ENCODE data around the gene AKR1E2.
"Not testable (repeated sequence)": the region's sequence is repeated elsewhere in the genome, so short reads cannot be mapped to it uniquely, and the experiment has no call there.

The AKR1E2 gene

DNA sequence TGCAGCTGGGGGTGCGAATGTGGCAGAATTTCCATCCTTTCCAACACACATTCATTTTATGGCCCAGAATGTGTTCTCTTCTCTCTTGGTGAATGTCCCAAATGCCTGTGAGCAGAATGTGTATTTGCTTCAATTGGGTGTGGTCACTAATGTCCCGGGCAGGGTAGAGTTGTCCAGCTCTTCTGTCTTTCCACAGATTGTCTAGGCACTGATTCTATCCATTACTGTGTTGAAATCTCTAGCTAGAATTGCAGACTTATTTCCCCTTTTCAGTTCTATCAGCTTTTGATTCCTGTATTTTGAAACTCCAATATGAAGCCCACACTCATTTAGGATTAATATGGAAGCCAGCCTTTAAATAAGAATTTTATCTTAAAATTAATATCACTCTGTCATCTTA lies 14.0 kb upstream of the AKR1E2 start:
- no peaks in the 10 kb centered on the region for H3K27me3 ChIP-seq (replicated peaks; ENCODE audit: control insufficient read depth, insufficient read depth, low read length, poor library complexity, severe bottlenecking)
- no peak overlapping the region for H3K4me3 ChIP-seq (ENCODE audit: insufficient read depth, low read depth, low read length, poor library complexity, severe bottlenecking)
- H3K4me1 ChIP-seq (ENCODE audit: control insufficient read depth, insufficient read depth, low read length, poor library complexity, severe bottlenecking), result peaks cover 4% of the 10 kb centered on the region
- no peak for DNase-seq
- H3K27ac ChIP-seq (ENCODE audit: insufficient read depth, low read length, poor library complexity, severe bottlenecking), result no peak overlapping the region
- no peaks in the 10 kb centered on the region for H3K36me3 ChIP-seq (ENCODE audit: control insufficient read depth, insufficient read depth, low read length)
- H3K9me3 ChIP-seq (ENCODE audit: control insufficient read depth, low read length), result no peaks in the 10 kb centered on the region

DNA sequence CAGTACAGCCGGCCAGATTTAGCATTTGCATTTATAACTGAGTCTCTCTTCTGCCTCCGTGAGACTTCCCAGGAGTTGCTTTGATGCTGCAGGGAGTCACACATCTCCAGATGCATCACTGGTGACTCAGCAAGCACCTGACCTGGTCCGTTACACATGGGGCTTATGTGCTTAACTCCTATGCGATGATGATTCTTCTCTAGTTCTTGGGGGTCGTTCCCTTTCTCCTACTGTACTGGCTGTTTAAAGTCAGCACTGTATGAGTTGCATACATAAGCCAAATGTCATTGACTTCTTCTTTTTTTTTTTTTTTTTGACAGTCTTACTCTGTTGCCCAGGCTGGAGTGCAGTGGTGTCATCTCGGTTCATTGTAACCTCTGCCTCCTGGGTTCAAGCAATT lies 13.0 kb upstream of the AKR1E2 start:
- H3K27ac ChIP-seq (ENCODE audit: insufficient read depth, low read length, poor library complexity, severe bottlenecking), result no peak overlapping the region
- DNase-seq, result no peak

DNA sequence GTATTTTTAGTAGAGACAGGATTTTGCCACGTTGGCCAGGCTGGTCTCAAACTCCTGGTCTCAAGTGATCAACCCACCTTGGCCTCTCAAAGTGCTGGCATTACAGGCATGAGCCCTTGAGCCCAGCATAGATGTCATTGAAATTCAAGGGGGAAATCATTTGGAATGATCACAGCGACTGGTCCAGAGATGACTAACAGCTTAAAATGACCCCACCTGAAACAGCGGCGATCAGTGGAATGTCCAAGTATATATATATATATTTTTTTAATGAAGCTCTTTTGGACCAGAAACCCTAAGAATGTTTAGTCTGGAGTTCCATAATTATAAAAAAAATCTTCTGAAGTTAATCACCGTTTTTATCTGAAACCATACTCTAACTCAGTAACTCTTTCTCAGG lies 12.5 kb upstream of the AKR1E2 start:
- no peak for DNase-seq
- Histone ChIP-seq H3K27ac (ENCODE audit: insufficient read depth, low read length, poor library complexity, severe bottlenecking) (no peak overlapping the region), H3K27me3 (replicated peaks; ENCODE audit: control insufficient read depth, insufficient read depth, low read length, poor library complexity, severe bottlenecking) (no peaks in the 10 kb centered on the region), H3K36me3 (ENCODE audit: control insufficient read depth, insufficient read depth, low read length) (no peaks in the 10 kb centered on the region), H3K4me1 (ENCODE audit: control insufficient read depth, insufficient read depth, low read length, poor library complexity, severe bottlenecking) (peaks cover 4% of the 10 kb centered on the region), H3K4me3 (ENCODE audit: insufficient read depth, low read depth, low read length, poor library complexity, severe bottlenecking) (no peak overlapping the region), H3K9me3 (ENCODE audit: control insufficient read depth, low read length) (no peaks in the 10 kb centered on the region)

More for the DNA sequence above, 13.0 kb upstream of the AKR1E2 start:
- Histone ChIP-seq H3K36me3 (ENCODE audit: control insufficient read depth, insufficient read depth, low read length) (no peaks in the 10 kb centered on the region), H3K9me3 (ENCODE audit: control insufficient read depth, low read length) (no peaks in the 10 kb centered on the region), H3K4me1 (ENCODE audit: control insufficient read depth, insufficient read depth, low read length, poor library complexity, severe bottlenecking) (peaks cover 4% of the 10 kb centered on the region), H3K4me3 (ENCODE audit: insufficient read depth, low read depth, low read length, poor library complexity, severe bottlenecking) (no peak overlapping the region), H3K27me3 (replicated peaks; ENCODE audit: control insufficient read depth, insufficient read depth, low read length, poor library complexity, severe bottlenecking) (no peaks in the 10 kb centered on the region)

DNA sequence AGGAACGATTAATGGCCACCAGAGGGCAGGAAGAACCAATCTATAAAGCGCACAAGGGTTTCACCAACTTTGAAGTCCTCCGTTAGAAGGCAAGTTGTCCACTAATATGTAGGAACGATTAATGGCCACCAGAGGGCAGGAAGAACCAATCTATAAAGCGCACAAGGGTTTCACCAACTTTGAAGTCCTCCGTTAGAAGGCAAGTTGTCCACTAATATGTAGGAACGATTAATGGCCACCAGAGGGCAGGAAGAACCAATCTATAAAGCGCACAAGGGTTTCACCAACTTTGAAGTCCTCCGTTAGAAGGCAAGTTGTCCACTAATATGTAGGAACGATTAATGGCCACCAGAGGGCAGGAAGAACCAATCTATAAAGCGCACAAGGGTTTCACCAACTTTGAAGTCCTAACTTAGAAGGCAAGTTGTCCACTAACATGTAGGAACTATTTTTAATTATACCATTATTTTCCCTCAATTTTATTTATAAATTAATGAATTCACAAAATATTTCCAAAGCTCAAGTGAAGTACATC lies 10.3 kb upstream of the AKR1E2 start:
- not testable (repeated sequence) for H3K27me3 ChIP-seq (replicated peaks; ENCODE audit: control insufficient read depth, insufficient read depth, low read length, poor library complexity, severe bottlenecking); H3K27ac ChIP-seq (ENCODE audit: insufficient read depth, low read length, poor library complexity, severe bottlenecking); H3K9me3 ChIP-seq (ENCODE audit: control insufficient read depth, low read length); DNase-seq; H3K4me1 ChIP-seq (ENCODE audit: control insufficient read depth, insufficient read depth, low read length, poor library complexity, severe bottlenecking); H3K4me3 ChIP-seq (ENCODE audit: insufficient read depth, low read depth, low read length, poor library complexity, severe bottlenecking); H3K36me3 ChIP-seq (ENCODE audit: control insufficient read depth, insufficient read depth, low read length)

DNA sequence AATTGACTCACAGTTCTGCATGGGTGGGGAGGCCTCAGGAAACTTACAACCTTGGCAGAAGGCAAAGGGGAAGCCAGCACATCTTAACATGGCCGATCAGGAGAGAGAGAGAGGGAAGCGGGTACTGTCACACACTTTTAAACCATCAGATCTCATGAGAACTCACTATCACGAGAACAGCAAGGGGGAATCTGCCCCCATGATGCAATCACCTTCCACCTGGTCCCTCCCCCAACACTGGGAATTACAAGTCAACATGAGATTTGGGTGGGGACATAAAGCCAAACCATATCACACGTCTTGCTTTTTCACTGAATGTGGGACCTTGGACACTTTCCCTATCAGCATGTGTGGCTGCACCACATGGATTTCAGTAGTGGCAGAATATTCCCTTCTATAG lies 9.0 kb upstream of the AKR1E2 start:
- H3K4me1 ChIP-seq (ENCODE audit: control insufficient read depth, insufficient read depth, low read length, poor library complexity, severe bottlenecking), result peaks cover 4% of the 10 kb centered on the region
- no peak for DNase-seq
- no peak overlapping the region for H3K27ac ChIP-seq (ENCODE audit: insufficient read depth, low read length, poor library complexity, severe bottlenecking)

DNA sequence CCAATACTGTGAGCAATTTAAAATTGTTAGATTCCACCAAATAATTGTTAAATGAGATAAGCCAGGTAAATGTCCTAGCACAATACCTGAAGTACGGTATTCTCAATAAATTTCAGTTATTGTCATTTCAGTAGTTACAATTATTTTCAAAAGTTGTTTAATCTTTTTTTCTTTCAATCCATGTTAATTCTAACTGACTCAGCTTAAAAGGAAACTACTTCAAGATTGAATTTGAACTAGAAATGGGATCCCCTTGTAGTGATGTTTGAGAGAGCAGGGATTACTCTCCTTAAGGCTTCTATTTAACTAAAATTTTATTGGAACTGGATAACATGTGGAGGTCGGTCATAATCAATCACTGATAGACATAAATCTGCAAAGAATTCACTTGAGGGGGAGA lies 6.9 kb upstream of the AKR1E2 start:
- no peaks in the 10 kb centered on the region for H3K27me3 ChIP-seq (replicated peaks; ENCODE audit: control insufficient read depth, insufficient read depth, low read length, poor library complexity, severe bottlenecking)
- no peak overlapping the region for H3K27ac ChIP-seq (ENCODE audit: insufficient read depth, low read length, poor library complexity, severe bottlenecking)
- no peak overlapping the region for H3K4me3 ChIP-seq (ENCODE audit: insufficient read depth, low read depth, low read length, poor library complexity, severe bottlenecking)
- no peaks in the 10 kb centered on the region for H3K36me3 ChIP-seq (ENCODE audit: control insufficient read depth, insufficient read depth, low read length)
- peaks cover 4% of the 10 kb centered on the region for H3K4me1 ChIP-seq (ENCODE audit: control insufficient read depth, insufficient read depth, low read length, poor library complexity, severe bottlenecking)
- DNase-seq, result no peak
- no peaks in the 10 kb centered on the region for H3K9me3 ChIP-seq (ENCODE audit: control insufficient read depth, low read length)

More for the DNA sequence above, 9.0 kb upstream of the AKR1E2 start:
- H3K4me3 ChIP-seq (ENCODE audit: insufficient read depth, low read depth, low read length, poor library complexity, severe bottlenecking), result no peak overlapping the region
- no peaks in the 10 kb centered on the region for H3K36me3 ChIP-seq (ENCODE audit: control insufficient read depth, insufficient read depth, low read length)
- H3K9me3 ChIP-seq (ENCODE audit: control insufficient read depth, low read length), result no peaks in the 10 kb centered on the region
- H3K27me3 ChIP-seq (replicated peaks; ENCODE audit: control insufficient read depth, insufficient read depth, low read length, poor library complexity, severe bottlenecking), result no peaks in the 10 kb centered on the region

DNA sequence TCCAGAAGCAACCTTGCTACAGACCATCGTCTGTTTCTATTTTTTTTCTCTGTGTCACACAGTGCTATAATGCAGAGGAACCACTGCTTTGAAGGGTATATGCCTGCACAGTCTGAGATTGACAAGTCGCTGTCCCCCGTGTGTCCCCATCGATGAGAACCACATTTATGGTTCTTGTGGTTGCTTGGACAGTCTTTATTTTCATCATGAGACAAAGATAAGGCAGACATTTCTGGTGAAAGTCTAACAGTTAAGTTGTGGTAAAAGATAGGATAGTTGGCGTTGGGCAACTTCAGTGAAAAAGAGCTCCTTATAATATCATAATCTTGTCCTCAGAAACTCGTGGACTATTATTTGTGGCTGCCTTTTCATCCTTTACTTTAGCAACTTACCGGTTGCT lies 6.3 kb upstream of the AKR1E2 start:
- no peak overlapping the region for H3K4me3 ChIP-seq (ENCODE audit: insufficient read depth, low read depth, low read length, poor library complexity, severe bottlenecking)
- no peak for DNase-seq
- no peak overlapping the region for H3K27ac ChIP-seq (ENCODE audit: insufficient read depth, low read length, poor library complexity, severe bottlenecking)
- no peaks in the 10 kb centered on the region for H3K9me3 ChIP-seq (ENCODE audit: control insufficient read depth, low read length)
- peaks cover 4% of the 10 kb centered on the region for H3K4me1 ChIP-seq (ENCODE audit: control insufficient read depth, insufficient read depth, low read length, poor library complexity, severe bottlenecking)
- no peaks in the 10 kb centered on the region for H3K27me3 ChIP-seq (replicated peaks; ENCODE audit: control insufficient read depth, insufficient read depth, low read length, poor library complexity, severe bottlenecking)
- H3K36me3 ChIP-seq (ENCODE audit: control insufficient read depth, insufficient read depth, low read length), result no peaks in the 10 kb centered on the region

DNA sequence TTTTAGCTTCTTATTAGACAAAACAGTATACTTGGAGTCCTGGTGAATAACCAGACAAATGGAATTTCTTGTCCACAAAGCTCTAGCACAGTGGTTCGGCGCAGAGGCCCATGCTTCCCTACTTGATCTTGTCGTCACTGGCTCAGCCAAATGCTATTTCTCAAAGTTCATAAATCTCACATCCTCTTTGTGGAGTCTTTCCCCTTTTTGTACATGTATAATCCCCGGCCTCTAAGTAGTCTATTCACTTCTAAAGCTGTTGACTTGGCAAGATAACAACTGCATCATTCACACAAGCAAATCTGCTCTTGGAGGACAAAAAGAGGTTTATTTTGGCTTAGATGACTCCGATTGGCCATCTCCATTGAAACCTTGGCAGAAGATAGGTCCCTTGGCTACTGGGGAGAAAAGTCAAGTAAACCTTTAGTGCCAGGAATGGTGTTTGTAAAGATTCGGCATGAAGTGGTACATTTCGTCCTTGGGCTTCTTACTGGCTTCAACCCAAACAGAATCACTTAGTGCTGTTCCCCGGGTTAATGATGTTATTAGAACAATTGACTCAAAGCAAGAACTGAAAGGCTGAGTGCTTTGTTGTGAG lies 5.1 kb upstream of the AKR1E2 start:
- H3K27ac ChIP-seq (ENCODE audit: insufficient read depth, low read length, poor library complexity, severe bottlenecking), result no peak overlapping the region
- H3K36me3 ChIP-seq (ENCODE audit: control insufficient read depth, insufficient read depth, low read length), result no peaks in the 10 kb centered on the region
- no peaks in the 10 kb centered on the region for H3K27me3 ChIP-seq (replicated peaks; ENCODE audit: control insufficient read depth, insufficient read depth, low read length, poor library complexity, severe bottlenecking)
- H3K4me3 ChIP-seq (ENCODE audit: insufficient read depth, low read depth, low read length, poor library complexity, severe bottlenecking), result no peak overlapping the region
- H3K4me1 ChIP-seq (ENCODE audit: control insufficient read depth, insufficient read depth, low read length, poor library complexity, severe bottlenecking), result peaks cover 3% of the 10 kb centered on the region
- no peak for DNase-seq
- no peaks in the 10 kb centered on the region for H3K9me3 ChIP-seq (ENCODE audit: control insufficient read depth, low read length)

DNA sequence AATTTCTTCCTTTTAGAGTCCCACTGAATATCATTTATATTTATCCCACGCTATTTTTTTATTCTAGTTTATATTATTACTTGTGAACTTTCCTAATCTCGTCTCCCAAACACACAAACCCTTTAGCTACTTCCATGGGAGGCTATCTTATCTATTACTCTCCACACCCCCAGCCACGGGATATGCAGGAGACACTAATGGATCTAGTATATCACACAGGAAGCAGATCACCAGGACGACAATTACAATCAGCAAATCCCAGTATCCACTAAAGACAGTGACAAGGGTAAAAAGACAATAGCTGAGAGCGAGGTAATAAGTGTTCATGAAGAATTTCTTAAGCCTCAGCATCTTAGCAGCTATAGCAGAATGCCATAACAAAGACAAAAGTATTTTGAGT lies 3.8 kb upstream of the AKR1E2 start:
- no peaks in the 10 kb centered on the region for H3K9me3 ChIP-seq (ENCODE audit: control insufficient read depth, low read length)
- peaks cover 4% of the 10 kb centered on the region for H3K4me1 ChIP-seq (ENCODE audit: control insufficient read depth, insufficient read depth, low read length, poor library complexity, severe bottlenecking)
- no peak for DNase-seq
- H3K4me3 ChIP-seq (ENCODE audit: insufficient read depth, low read depth, low read length, poor library complexity, severe bottlenecking), result no peak overlapping the region
- H3K36me3 ChIP-seq (ENCODE audit: control insufficient read depth, insufficient read depth, low read length), result no peaks in the 10 kb centered on the region
- H3K27ac ChIP-seq (ENCODE audit: insufficient read depth, low read length, poor library complexity, severe bottlenecking), result no peak overlapping the region
- no peaks in the 10 kb centered on the region for H3K27me3 ChIP-seq (replicated peaks; ENCODE audit: control insufficient read depth, insufficient read depth, low read length, poor library complexity, severe bottlenecking)

DNA sequence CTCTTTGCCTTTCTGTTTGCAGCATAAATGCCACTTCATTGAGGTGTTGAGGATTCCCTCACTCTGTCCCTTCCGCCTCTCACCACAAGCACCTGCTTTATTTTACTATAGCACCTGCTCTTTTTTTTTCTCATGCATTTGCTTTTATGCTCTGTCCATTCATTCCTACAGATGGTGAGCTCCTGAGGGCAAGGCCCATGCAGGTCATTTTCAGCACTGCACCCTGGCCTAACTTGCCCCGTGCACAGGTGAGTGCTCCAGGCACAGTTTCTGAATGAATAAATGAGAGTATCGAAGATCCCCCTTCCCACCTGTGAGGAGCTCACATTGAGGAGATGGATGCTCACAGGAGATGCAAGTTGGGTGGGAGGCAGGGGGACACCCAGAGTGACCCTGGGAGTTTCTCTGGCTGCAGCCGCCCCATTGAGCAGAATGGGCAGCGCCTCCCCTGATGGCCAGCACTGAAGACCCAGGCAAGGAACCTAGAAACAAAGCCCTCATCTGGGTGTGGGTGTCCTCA lies 1.2 kb upstream of the AKR1E2 start:
- H3K36me3 ChIP-seq (ENCODE audit: control insufficient read depth, insufficient read depth, low read length), result no peaks in the 10 kb centered on the region
- H3K4me1 ChIP-seq (ENCODE audit: control insufficient read depth, insufficient read depth, low read length, poor library complexity, severe bottlenecking), result peaks cover 4% of the 10 kb centered on the region
- H3K27me3 ChIP-seq (replicated peaks; ENCODE audit: control insufficient read depth, insufficient read depth, low read length, poor library complexity, severe bottlenecking), result no peaks in the 10 kb centered on the region
- no peaks in the 10 kb centered on the region for H3K9me3 ChIP-seq (ENCODE audit: control insufficient read depth, low read length)
- no peak overlapping the region for H3K4me3 ChIP-seq (ENCODE audit: insufficient read depth, low read depth, low read length, poor library complexity, severe bottlenecking)
- H3K27ac ChIP-seq (ENCODE audit: insufficient read depth, low read length, poor library complexity, severe bottlenecking), result no peak overlapping the region
- DNase-seq, result no peak

Data from effector memory CD4-positive, alpha-beta T cell (primary cell).